OCI-LY1 (cell line): ENCODE data around the gene GRIP1.

Source experiments
- H2AFZ ChIP-seq: fragments of 200-600 bp; sonication (generic), shearing (Covaris generic); 2 replicates; pipeline ENCODE4 v1.6.0; 2014; ENCODE audit warnings: antibody characterized with exemption, mild to moderate bottlenecking, low read length
- H3F3A ChIP-seq: fragments of 200-600 bp; sonication (generic), shearing (Covaris generic); 2 replicates; pipeline ENCODE4 v1.6.0; 2014; ENCODE audit warnings: mild to moderate bottlenecking, antibody characterized with exemption, low read length, moderate library complexity; ENCODE audit not compliant: insufficient read depth
- H3K27ac ChIP-seq: fragments of 200-600 bp; sonication (generic); 2 replicates; pipeline ENCODE4 v1.5.1; 2014; ENCODE audit warnings: low read length, mixed run types, mild to moderate bottlenecking, low read depth; ENCODE audit not compliant: poor library complexity, severe bottlenecking
- H3K27me3 ChIP-seq: fragments of 200-600 bp; sonication (generic); 2 replicates; pipeline ENCODE4 v1.6.0; 2014; ENCODE audit warnings: antibody characterized with exemption, mild to moderate bottlenecking, low read length, moderate library complexity; ENCODE audit not compliant: insufficient read depth
- H3K36me3 ChIP-seq: fragments of 200-600 bp; sonication (generic); 2 replicates; pipeline ENCODE4 v1.6.1; 2014; ENCODE audit warnings: mild to moderate bottlenecking, antibody characterized with exemption, low read length, moderate library complexity, mixed read lengths; ENCODE audit not compliant: insufficient read depth
- H3K4me1 ChIP-seq: fragments of 200-600 bp; sonication (generic); 2 replicates; pipeline ENCODE4 v1.5.1; 2014; ENCODE audit warnings: mild to moderate bottlenecking, low read length, moderate library complexity; ENCODE audit not compliant: insufficient read depth, severe bottlenecking
- H3K4me2 ChIP-seq: fragments of 200-600 bp; sonication (generic), shearing (Covaris generic); 2 replicates; pipeline ENCODE4 v1.6.1; 2014; ENCODE audit warnings: low read length
- H3K4me3 ChIP-seq: fragments of 200-600 bp; sonication (generic); 2 replicates; pipeline ENCODE4 v1.5.1; 2014; ENCODE audit warnings: low read length, low read depth, mild to moderate bottlenecking, mixed read lengths; ENCODE audit not compliant: poor library complexity, severe bottlenecking
- H3K79me2 ChIP-seq: fragments of 200-600 bp; shearing (Covaris generic); 2 replicates; pipeline ENCODE4 v1.6.1; 2016; ENCODE audit warnings: mixed run types, low read length, mixed read lengths; ENCODE audit not compliant: insufficient read depth
- H3K9ac ChIP-seq: fragments of 200-600 bp; sonication (generic), shearing (Covaris generic); 2 replicates; pipeline ENCODE4 v1.6.1; 2014; ENCODE audit warnings: mild to moderate bottlenecking, low read length, mixed read lengths
- H3K9me2 ChIP-seq: fragments of 200-600 bp; sonication (generic), shearing (Covaris generic); 2 replicates; pipeline ENCODE4 v1.6.1; 2014; ENCODE audit warnings: low read depth, mild to moderate bottlenecking, low read length, mixed read lengths
- H3K9me3 ChIP-seq: fragments of 200-600 bp; shearing (Covaris generic); 2 replicates; pipeline ENCODE4 v1.6.1; 2014; ENCODE audit warnings: low read length, mixed read lengths
- H4K20me1 ChIP-seq: fragments of 200-600 bp; sonication (generic), shearing (Covaris generic); 2 replicates; pipeline ENCODE4 v1.6.0; 2016; ENCODE audit warnings: mild to moderate bottlenecking, low read length; ENCODE audit not compliant: insufficient read depth
- EZH2 ChIP-seq: fragments of 200-600 bp; sonication (generic), shearing (Covaris generic); IDR thresholded peaks from 2 replicates; pipeline ENCODE4 v1.8.0; 2017; ENCODE audit warnings: borderline replicate concordance, mixed run types, mild to moderate bottlenecking, antibody characterized with exemption, low read length, moderate library complexity, mixed read lengths
- TF ChIP-seq, protein P1 (sequence below): fragments of 200-600 bp; sonication (generic), shearing (Covaris generic); IDR thresholded peaks from 2 replicates; pipeline ENCODE4 v1.5.1; 2017; ENCODE audit warnings: mild to moderate bottlenecking, antibody characterized with exemption, low read length, moderate library complexity, mixed read lengths

Gene GRIP1

DNA sequence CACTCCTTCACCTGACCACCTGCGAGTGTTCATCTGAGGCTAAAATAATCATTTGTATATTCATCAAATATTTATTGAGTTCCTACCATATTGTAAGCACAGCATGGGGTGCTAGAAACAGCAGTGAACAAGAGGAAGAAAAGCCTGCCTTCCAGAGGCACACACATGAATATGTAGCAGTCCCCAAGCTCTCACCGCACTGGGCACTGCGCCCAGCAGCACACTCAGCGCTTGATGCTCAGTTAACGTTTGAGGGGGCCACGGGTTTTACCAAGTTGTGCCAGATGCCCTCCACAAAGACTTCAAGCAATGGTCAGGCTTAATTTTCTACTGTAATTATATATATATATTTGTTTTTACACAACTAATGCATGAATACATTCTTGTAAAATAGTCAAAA, 324.6 kb downstream of the GRIP1 start:
- Histone ChIP-seq H3K27ac (no peak overlapping the region), H3K4me2 (no peak overlapping the region), H3K9me3 (no peaks in the 10 kb centered on the region), H4K20me1 (no peaks in the 10 kb centered on the region), H3F3A (no peaks in the 10 kb centered on the region), H3K4me1 (peaks cover 5% of the 10 kb centered on the region), H2AFZ (no peak overlapping the region), H3K27me3 (no peaks in the 10 kb centered on the region), H3K9me2 (no peaks in the 10 kb centered on the region), H3K79me2 (no peaks in the 10 kb centered on the region), H3K36me3 (no peaks in the 10 kb centered on the region), H3K9ac (no peak overlapping the region), H3K4me3 (no peak overlapping the region)
- TF ChIP-seq EZH2, result no peak
- TF ChIP-seq, protein P1, sequence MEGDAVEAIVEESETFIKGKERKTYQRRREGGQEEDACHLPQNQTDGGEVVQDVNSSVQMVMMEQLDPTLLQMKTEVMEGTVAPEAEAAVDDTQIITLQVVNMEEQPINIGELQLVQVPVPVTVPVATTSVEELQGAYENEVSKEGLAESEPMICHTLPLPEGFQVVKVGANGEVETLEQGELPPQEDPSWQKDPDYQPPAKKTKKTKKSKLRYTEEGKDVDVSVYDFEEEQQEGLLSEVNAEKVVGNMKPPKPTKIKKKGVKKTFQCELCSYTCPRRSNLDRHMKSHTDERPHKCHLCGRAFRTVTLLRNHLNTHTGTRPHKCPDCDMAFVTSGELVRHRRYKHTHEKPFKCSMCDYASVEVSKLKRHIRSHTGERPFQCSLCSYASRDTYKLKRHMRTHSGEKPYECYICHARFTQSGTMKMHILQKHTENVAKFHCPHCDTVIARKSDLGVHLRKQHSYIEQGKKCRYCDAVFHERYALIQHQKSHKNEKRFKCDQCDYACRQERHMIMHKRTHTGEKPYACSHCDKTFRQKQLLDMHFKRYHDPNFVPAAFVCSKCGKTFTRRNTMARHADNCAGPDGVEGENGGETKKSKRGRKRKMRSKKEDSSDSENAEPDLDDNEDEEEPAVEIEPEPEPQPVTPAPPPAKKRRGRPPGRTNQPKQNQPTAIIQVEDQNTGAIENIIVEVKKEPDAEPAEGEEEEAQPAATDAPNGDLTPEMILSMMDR, result no peak

DNA sequence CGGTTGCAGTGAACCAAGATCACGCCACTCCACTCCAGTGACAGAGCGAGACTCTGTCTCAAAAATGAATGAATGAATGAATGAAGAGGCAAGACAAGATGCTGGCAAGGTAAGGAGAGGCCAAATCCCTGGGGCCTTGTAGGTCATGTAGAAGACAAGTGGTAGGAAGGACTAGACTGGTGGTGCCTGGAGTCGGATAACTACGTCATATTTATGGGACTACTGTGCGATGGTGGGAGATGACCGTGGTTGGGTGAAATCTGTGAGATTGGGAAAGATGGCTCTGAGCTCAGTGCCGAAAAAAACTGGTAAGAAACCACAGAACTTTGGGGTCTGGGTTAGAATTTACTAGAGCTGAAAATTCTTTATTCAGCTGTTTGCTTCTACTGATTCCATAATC, 326.0 kb downstream of the GRIP1 start:
- no peak overlapping the region for H2AFZ ChIP-seq
- no peaks in the 10 kb centered on the region for H3K36me3 ChIP-seq
- no peaks in the 10 kb centered on the region for H3K79me2 ChIP-seq
- no peaks in the 10 kb centered on the region for H4K20me1 ChIP-seq
- TF ChIP-seq EZH2, result no peak
- TF ChIP-seq, protein P1, result no peak
- no peak overlapping the region for H3K4me2 ChIP-seq
- H3K4me3 ChIP-seq, result no peak overlapping the region
- H3K27ac ChIP-seq, result no peak overlapping the region
- no peaks in the 10 kb centered on the region for H3F3A ChIP-seq
- H3K4me1 ChIP-seq, result peaks cover 5% of the 10 kb centered on the region
- H3K9me2 ChIP-seq, result no peaks in the 10 kb centered on the region
- H3K9me3 ChIP-seq, result no peaks in the 10 kb centered on the region
- H3K9ac ChIP-seq, result no peak overlapping the region
- no peaks in the 10 kb centered on the region for H3K27me3 ChIP-seq

DNA sequence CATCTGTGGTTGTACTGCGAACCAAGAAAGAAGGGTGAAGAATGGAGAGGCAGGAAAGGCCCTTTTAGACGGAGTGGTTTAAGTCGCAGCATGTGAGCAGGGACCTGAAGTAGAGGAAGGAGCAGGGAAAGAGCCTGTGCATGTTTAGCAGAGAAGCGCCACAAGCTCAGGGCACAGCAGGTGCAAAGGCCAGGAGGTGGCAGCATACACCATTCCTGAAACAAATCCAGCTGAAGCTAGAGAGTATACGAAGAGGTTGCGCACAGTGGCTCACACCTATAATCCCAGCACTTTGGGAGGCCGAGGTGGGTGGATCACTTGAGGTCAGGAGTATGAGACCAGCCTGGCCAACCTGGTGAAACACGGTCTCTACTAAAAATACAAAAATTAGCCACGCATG, 326.7 kb downstream of the GRIP1 start:
- Histone ChIP-seq H3K9me3 (no peaks in the 10 kb centered on the region), H4K20me1 (no peaks in the 10 kb centered on the region), H3K4me1 (peaks cover 5% of the 10 kb centered on the region), H3K27me3 (no peaks in the 10 kb centered on the region), H3K9ac (no peak overlapping the region), H3K4me3 (no peak overlapping the region), H3K4me2 (no peak overlapping the region), H3K9me2 (no peaks in the 10 kb centered on the region), H2AFZ (no peak overlapping the region), H3F3A (no peaks in the 10 kb centered on the region), H3K79me2 (no peaks in the 10 kb centered on the region), H3K27ac (no peak overlapping the region), H3K36me3 (no peaks in the 10 kb centered on the region)
- TF ChIP-seq, protein P1, result peak; percentile 50
- no peak for TF ChIP-seq EZH2
